ENCODE measurements around the gene RPS6KL1.

RPS6KL1 gene

DNA sequence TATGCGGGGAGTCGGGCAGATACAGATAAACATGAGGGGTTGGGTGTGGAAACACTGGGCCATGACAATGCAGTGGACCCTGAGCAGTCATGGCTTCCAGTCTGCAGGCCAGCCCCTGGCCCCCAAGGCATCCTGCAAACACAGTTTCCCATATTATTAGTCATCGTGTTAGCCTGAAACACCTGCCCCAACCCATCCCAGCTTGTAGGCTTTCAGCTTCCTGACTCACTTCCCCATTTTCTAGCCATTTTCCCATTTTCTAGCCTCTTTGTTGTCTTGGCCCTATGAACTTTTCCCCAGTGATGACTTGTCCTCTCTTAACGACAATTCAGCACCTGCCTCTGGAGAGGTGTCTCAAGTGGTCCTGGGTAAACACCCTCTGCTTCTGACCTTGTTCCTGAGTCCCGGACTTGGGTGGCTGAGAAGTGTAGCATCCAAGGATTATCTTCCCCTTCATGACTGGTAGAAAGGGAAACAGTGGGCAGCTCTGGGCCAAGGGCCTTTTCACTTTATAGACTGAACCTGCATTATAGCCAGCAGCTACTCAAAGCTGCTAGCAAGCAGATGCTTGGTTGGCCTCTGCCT, 36.6 kb upstream of the RPS6KL1 start:
- Histone ChIP-seq H2AFZ (ENCODE audit: low read depth, low read length) (no peak overlapping the region), H3K27ac (ENCODE audit: low read length) (no peak overlapping the region), H3K9me3 (ENCODE audit: insufficient read depth, low read length, severe bottlenecking) (no peaks in the 10 kb centered on the region), H3K36me3 (ENCODE audit: insufficient read depth, low read length) (no peaks in the 10 kb centered on the region), H3K79me2 (ENCODE audit: insufficient read depth, low read length) (no peaks in the 10 kb centered on the region), H3K9ac (ENCODE audit: low read depth, low read length) (no peak overlapping the region), H3K27me3 (ENCODE audit: insufficient read depth, low read length, poor library complexity) (peaks cover 17% of the 10 kb centered on the region), H3K4me2 (ENCODE audit: insufficient read depth, low read length) (no peak overlapping the region), H4K20me1 (ENCODE audit: insufficient read depth, low read length) (no peaks in the 10 kb centered on the region), H3K4me3 (ENCODE audit: low read depth in 1 of 2, low read length in 2 of 2) (no peak overlapping the region), H3K4me1 (ENCODE audit: insufficient read depth, low read length) (no peaks in the 10 kb centered on the region)
- ATAC-seq (ENCODE audit: insufficient read depth, low read depth) (no peak), DNase-seq (no peak)
- TF ChIP-seq EZH2 (IDR thresholded peaks at IDR 0.05; ENCODE audit: borderline replicate concordance, low read depth, low read length, severe bottlenecking) = no peak
- TF ChIP-seq, protein P1, sequence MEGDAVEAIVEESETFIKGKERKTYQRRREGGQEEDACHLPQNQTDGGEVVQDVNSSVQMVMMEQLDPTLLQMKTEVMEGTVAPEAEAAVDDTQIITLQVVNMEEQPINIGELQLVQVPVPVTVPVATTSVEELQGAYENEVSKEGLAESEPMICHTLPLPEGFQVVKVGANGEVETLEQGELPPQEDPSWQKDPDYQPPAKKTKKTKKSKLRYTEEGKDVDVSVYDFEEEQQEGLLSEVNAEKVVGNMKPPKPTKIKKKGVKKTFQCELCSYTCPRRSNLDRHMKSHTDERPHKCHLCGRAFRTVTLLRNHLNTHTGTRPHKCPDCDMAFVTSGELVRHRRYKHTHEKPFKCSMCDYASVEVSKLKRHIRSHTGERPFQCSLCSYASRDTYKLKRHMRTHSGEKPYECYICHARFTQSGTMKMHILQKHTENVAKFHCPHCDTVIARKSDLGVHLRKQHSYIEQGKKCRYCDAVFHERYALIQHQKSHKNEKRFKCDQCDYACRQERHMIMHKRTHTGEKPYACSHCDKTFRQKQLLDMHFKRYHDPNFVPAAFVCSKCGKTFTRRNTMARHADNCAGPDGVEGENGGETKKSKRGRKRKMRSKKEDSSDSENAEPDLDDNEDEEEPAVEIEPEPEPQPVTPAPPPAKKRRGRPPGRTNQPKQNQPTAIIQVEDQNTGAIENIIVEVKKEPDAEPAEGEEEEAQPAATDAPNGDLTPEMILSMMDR (IDR thresholded peaks at IDR 0.05; ENCODE audit: borderline replicate concordance, extremely low read depth, low read length, poor library complexity, severe bottlenecking) = no peak

DNA sequence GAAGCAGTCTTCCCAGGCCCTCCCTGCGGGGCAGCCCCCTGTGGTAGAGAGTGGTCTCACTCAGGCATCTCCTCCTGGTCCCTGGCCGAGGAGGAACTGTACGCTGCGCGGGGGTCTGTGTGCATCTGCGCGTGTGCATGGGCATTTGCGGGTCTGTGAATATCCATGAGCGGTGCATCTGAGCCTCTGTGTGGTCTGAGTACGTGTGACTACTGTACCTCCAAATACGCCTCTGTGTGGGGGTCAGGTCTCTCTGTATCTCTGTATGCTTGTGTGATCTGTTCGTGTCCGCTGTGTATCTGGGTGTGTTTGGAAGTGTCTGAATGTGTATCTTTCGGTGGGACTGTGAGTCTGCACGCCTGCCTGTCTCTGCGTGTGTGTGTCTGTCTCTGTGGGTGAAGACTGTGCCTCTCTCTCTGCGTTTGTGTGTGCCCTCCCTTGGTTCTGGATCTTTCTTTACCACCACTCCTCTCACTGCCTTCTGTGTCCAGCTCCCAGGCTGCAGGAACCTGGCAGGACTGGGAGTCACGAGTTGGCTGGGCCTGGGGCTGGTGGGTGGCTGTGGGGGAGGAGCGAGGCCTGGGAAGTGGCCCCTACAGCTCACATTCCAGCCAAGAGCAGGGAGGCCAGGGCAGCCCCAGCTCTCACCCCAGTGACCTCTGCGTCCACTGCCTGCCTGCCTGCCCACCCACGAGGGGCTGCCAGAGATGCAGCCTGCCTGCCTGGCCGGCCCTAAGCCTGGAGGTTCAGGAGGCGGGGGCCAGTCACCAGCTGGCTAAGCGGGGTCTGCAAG, 33.4 kb upstream of the RPS6KL1 start:
- Histone ChIP-seq H3K27me3 (ENCODE audit: insufficient read depth, low read length, poor library complexity) (no peaks in the 10 kb centered on the region), H3K27ac (ENCODE audit: low read length) (no peak overlapping the region), H2AFZ (ENCODE audit: low read depth, low read length) (no peak overlapping the region), H3K79me2 (ENCODE audit: insufficient read depth, low read length) (no peaks in the 10 kb centered on the region), H3K4me2 (ENCODE audit: insufficient read depth, low read length) (no peak overlapping the region), H3K36me3 (ENCODE audit: insufficient read depth, low read length) (no peaks in the 10 kb centered on the region), H3K4me1 (ENCODE audit: insufficient read depth, low read length) (no peaks in the 10 kb centered on the region), H3K9me3 (ENCODE audit: insufficient read depth, low read length, severe bottlenecking) (no peaks in the 10 kb centered on the region), H4K20me1 (ENCODE audit: insufficient read depth, low read length) (no peaks in the 10 kb centered on the region), H3K9ac (ENCODE audit: low read depth, low read length) (no peak overlapping the region), H3K4me3 (ENCODE audit: low read depth in 1 of 2, low read length in 2 of 2) (no peak overlapping the region)
- no peak for DNase-seq
- no peak for TF ChIP-seq EZH2 (IDR thresholded peaks at IDR 0.05; ENCODE audit: borderline replicate concordance, low read depth, low read length, severe bottlenecking)
- TF ChIP-seq, protein P1 (IDR thresholded peaks at IDR 0.05; ENCODE audit: borderline replicate concordance, extremely low read depth, low read length, poor library complexity, severe bottlenecking) = no peak
- ATAC-seq (ENCODE audit: insufficient read depth, low read depth) = no peak

DNA sequence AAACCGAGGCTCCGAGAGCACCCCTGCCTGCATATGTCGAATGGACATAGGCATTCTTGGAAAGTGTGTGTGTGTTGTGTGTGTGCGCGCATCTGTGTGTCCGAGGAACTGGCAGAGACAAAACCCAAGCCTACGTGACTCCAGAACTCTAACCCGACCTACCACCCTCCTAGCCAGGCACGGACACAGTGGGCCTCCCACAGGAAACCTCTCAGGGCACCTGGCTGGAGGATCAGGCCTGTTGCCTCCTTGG, 32.9 kb upstream of the RPS6KL1 start:
- Histone ChIP-seq H3K36me3 (ENCODE audit: insufficient read depth, low read length) (no peaks in the 10 kb centered on the region), H3K79me2 (ENCODE audit: insufficient read depth, low read length) (no peaks in the 10 kb centered on the region), H3K4me2 (ENCODE audit: insufficient read depth, low read length) (no peak overlapping the region), H3K4me3 (ENCODE audit: low read depth in 1 of 2, low read length in 2 of 2) (no peak overlapping the region), H3K27me3 (ENCODE audit: insufficient read depth, low read length, poor library complexity) (no peaks in the 10 kb centered on the region), H2AFZ (ENCODE audit: low read depth, low read length) (no peak overlapping the region), H3K9ac (ENCODE audit: low read depth, low read length) (no peak overlapping the region), H3K27ac (ENCODE audit: low read length) (no peak overlapping the region), H4K20me1 (ENCODE audit: insufficient read depth, low read length) (no peaks in the 10 kb centered on the region), H3K9me3 (ENCODE audit: insufficient read depth, low read length, severe bottlenecking) (no peaks in the 10 kb centered on the region), H3K4me1 (ENCODE audit: insufficient read depth, low read length) (no peaks in the 10 kb centered on the region)
- DNase-seq = no peak
- TF ChIP-seq EZH2 (IDR thresholded peaks at IDR 0.05; ENCODE audit: borderline replicate concordance, low read depth, low read length, severe bottlenecking) = no peak
- TF ChIP-seq, protein P1 (IDR thresholded peaks at IDR 0.05; ENCODE audit: borderline replicate concordance, extremely low read depth, low read length, poor library complexity, severe bottlenecking) = no peak
- no peak for ATAC-seq (ENCODE audit: insufficient read depth, low read depth)

Measured in DND-41 (cell line).